RWPE2 (cell line): Measurements from ENCODE around the gene PLIN5.

Experiments
- ATAC-seq: fragments of 200-7000 bp; cut with Tn5 transposase; 3 replicates; pipeline ENCODE4 v1.9.1; 2021; ENCODE audit warnings: low read depth
- DNase-seq: peaks from one replicate; pipeline ENCODE4 v3.0.0-alpha.2; 2020; ENCODE audit warnings: low spot score
- H3K27ac ChIP-seq: fragments of 450-650 bp; 2 replicates; pipeline ENCODE4 v1.5.1; 2017; ENCODE audit warnings: mild to moderate bottlenecking; ENCODE audit not compliant: poor library complexity, severe bottlenecking
- H3K27me3 ChIP-seq: fragments of 250-450 bp; sonication (Bioruptor Pico); 2 replicates; pipeline ENCODE4 v1.5.1; 2021; ENCODE audit warnings: mild to moderate bottlenecking, moderate library complexity; ENCODE audit not compliant: insufficient read depth, poor library complexity, severe bottlenecking
- H3K36me3 ChIP-seq: fragments of 250-450 bp; sonication (Bioruptor Pico); 2 replicates; pipeline ENCODE4 v1.5.1; 2020; ENCODE audit warnings: low read depth, mild to moderate bottlenecking, moderate library complexity
- H3K4me1 ChIP-seq: fragments of 250-450 bp; sonication (Bioruptor Pico); 2 replicates; pipeline ENCODE4 v1.5.1; 2021; ENCODE audit warnings: mild to moderate bottlenecking, moderate library complexity; ENCODE audit not compliant: insufficient read depth, poor library complexity, severe bottlenecking
- H3K4me3 ChIP-seq: fragments of 250-450 bp; sonication (Bioruptor Pico); 2 replicates; pipeline ENCODE4 v1.5.1; 2021; ENCODE audit warnings: mild to moderate bottlenecking, moderate library complexity; ENCODE audit not compliant: severe bottlenecking
- H3K9me3 ChIP-seq: fragments of 250-450 bp; sonication (Bioruptor Pico); 2 replicates; pipeline ENCODE4 v1.5.1; 2021; ENCODE audit warnings: mild to moderate bottlenecking, moderate library complexity; ENCODE audit not compliant: severe bottlenecking
- CTCF ChIP-seq: fragments of 450-650 bp; IDR thresholded peaks from one replicate; pipeline ENCODE4 v1.5.1; 2017; ENCODE audit warnings: mild to moderate bottlenecking, moderate library complexity; ENCODE audit not compliant: poor library complexity, severe bottlenecking

Gene PLIN5

DNA sequence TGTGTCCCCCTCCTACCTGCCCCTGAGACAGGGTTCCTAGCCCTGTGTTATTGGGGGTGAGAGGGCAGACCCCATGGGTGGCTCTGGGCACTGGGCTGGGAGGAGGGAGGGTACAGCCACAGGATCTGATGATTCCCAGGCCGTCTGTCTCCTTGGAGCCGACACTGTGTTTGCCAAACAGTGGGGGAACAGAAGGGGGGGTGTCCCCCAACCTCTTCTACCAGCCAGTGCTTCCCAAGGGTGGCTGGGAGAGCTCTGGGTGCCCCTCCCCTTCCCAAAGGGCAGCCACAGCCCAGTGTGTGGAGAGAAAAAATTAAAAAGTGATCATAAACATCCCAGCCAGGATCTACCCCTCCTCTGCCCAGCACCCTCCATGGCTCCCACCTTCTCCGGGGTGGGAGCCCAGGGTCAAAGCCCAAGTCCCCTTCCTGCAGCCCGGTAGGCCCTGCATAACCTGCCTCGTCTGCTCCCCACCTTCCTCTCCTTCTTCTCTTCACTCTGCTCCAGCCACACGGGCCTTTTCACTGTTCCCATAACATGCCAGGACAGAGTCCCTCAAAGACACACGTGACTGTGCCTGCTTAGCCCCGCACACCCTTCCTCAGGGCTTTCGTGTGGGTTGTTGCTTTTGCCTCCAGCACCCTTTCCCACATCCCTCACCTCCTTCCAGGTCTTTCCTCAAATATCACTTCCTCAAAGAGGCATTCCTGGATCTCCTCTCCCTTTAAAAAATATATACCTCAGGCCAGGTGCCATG, 15.3 kb downstream of the PLIN5 start:
- ATAC-seq (peak; percentile 29; the same call in 2 of the 3 replicates), DNase-seq (no peak)
- no peak for TF ChIP-seq CTCF
- H3K4me3 ChIP-seq = no peak overlapping the region
- no peaks in the 10 kb centered on the region for H3K27me3 ChIP-seq
- no peaks in the 10 kb centered on the region for H3K9me3 ChIP-seq
- peaks cover 10% of the 10 kb centered on the region for H3K4me1 ChIP-seq
- H3K36me3 ChIP-seq = no peaks in the 10 kb centered on the region
- H3K27ac ChIP-seq = peak overlapping the region; percentile 4

GRCh38 chr19:4519172-4519496, 15.9 kb downstream of the PLIN5 start:
- peaks cover 10% of the 10 kb centered on the region for H3K4me1 ChIP-seq
- H3K27me3 ChIP-seq = no peaks in the 10 kb centered on the region
- ATAC-seq (no peak), DNase-seq (no peak)
- H3K4me3 ChIP-seq = no peak overlapping the region
- no peaks in the 10 kb centered on the region for H3K36me3 ChIP-seq
- H3K27ac ChIP-seq = no peak overlapping the region
- H3K9me3 ChIP-seq = no peaks in the 10 kb centered on the region
- TF ChIP-seq CTCF = no peak

- Histone ChIP-seq H3K4me3 (no peak within 1 kb of the TSS), H3K36me3 (no peaks in the 10 kb centered on the region), H3K27ac (no peak within 1 kb of the TSS), H3K27me3 (no peaks in the 10 kb centered on the region), H3K9me3 (no peaks in the 10 kb centered on the region), H3K4me1 (peaks cover 10% of the 10 kb centered on the region)
- ATAC-seq (peak; percentile 66), DNase-seq (no peak)
- no peak for TF ChIP-seq CTCF
Observed at GRCh38 chr19:4518345-4519171, 16.5 kb downstream of the PLIN5 start, which contains the start of gene PLIN4. Gene PLIN4, minus strand, starts transcription at chr19:4518486. Its CDS starts 214 bp downstream, at chr19:4518272.

DNA sequence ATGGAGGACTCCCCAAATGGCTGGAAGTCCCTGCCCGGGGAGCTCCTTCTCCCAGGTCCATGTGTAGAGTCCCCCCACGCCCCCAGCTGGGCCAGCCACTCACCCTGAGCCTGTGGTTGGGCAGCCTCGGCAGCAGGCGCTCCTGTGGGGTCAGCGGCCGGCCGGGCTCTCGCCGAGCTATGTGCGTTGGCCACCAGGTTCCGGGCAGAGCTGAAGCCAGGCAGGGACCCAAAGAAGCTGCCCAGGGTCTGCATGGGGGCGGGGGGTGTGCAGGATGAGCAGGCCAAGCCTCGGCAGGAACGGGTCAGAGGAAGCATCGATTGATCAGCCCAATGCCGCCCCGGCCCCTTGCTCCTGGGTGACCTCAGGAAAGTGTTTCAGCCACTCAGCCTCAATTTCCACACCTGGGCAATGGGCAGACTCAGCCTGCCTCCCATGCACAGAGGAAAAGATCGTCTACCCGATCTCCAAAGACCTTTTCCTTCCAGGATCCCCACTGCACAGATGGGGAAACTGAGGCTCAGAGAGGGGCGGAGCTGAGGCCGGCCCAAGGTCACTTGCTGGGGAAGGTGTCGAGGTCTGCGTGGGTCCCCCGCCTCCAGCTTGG, 17.5 kb downstream of the PLIN5 start:
- no peak overlapping the region for H3K27ac ChIP-seq
- ATAC-seq = no peak
- no peak for DNase-seq
- no peaks in the 10 kb centered on the region for H3K27me3 ChIP-seq
- peaks cover 10% of the 10 kb centered on the region for H3K4me1 ChIP-seq
- no peak for TF ChIP-seq CTCF
- H3K4me3 ChIP-seq = no peak overlapping the region
- H3K9me3 ChIP-seq = no peaks in the 10 kb centered on the region
- no peaks in the 10 kb centered on the region for H3K36me3 ChIP-seq
